Endodermal cell (in vitro differentiated cells): ENCODE data around the gene NECAB2. TPM values are rescaled to one million over a fixed set of nuclear protein-coding genes. Genes with fewer than 3 reads are reported as not detected.

Experiments used
- DNase-seq: peaks from one replicate; pipeline ENCODE4 v3.0.0-alpha.2; 2017
- H3K27ac ChIP-seq: 2 replicates; pipeline ENCODE4 v1.5.1; 2013; ENCODE audit warnings: mild to moderate bottlenecking, low read depth, low read length, moderate library complexity
- H3K27me3 ChIP-seq: 2 replicates; pipeline ENCODE4 v1.6.1; 2013; ENCODE audit warnings: mild to moderate bottlenecking, low read length, moderate library complexity; ENCODE audit not compliant: insufficient read depth, control insufficient read depth, poor library complexity, severe bottlenecking
- H3K36me3 ChIP-seq: 2 replicates; pipeline ENCODE4 v1.7.0; 2013; ENCODE audit warnings: mild to moderate bottlenecking, low read length, moderate library complexity; ENCODE audit not compliant: control insufficient read depth, insufficient read depth
- H3K4me1 ChIP-seq: one replicate; pipeline ENCODE4 v1.7.0; 2013; ENCODE audit warnings: low read length; ENCODE audit not compliant: control insufficient read depth, insufficient read depth
- H3K4me3 ChIP-seq: 2 replicates; pipeline ENCODE4 v1.5.1; 2013; ENCODE audit warnings: mild to moderate bottlenecking, low read length, moderate library complexity
- H3K9ac ChIP-seq: 2 replicates; pipeline ENCODE4 v1.6.1; 2013; ENCODE audit warnings: mild to moderate bottlenecking, low read length, moderate library complexity; ENCODE audit not compliant: poor library complexity, severe bottlenecking; ENCODE audit errors: extremely low read depth
- H3K9me3 ChIP-seq: 2 replicates; pipeline ENCODE4 v1.6.1; 2013; ENCODE audit warnings: mild to moderate bottlenecking, low read length, moderate library complexity; ENCODE audit not compliant: control insufficient read depth
- H3K27ac Mint-ChIP-seq: 2 replicates; pipeline ENCODE4 v1.8.0; 2020; ENCODE audit warnings: mixed read lengths
- H3K27me3 Mint-ChIP-seq: 2 replicates; pipeline ENCODE4 v1.8.0; 2021; ENCODE audit warnings: mild to moderate bottlenecking, mixed read lengths; ENCODE audit not compliant: insufficient read depth
- H3K36me3 Mint-ChIP-seq: 2 replicates; pipeline ENCODE4 v1.8.0; 2020; ENCODE audit warnings: low read depth, mixed read lengths
- H3K4me1 Mint-ChIP-seq: 2 replicates; pipeline ENCODE4 v1.8.0; 2020; ENCODE audit warnings: mixed read lengths
- H3K4me3 Mint-ChIP-seq: 2 replicates; pipeline ENCODE4 v1.8.0; 2020; ENCODE audit warnings: mild to moderate bottlenecking, moderate library complexity, mixed read lengths
- H3K9me3 Mint-ChIP-seq: 2 replicates; pipeline ENCODE4 v1.8.0; 2020; ENCODE audit warnings: mild to moderate bottlenecking, mixed read lengths
- WGBS, 2 experiments: methylation state at CpG; one replicate each; pipeline versions ENCODE4 v1.1.5 to v1.1.7; 2013; ENCODE audit warnings: missing lambda C conversion rate in 2 of 2, mixed read lengths in 1 of 2; ENCODE audit not compliant: insufficient coverage in 1 of 2, insufficient read length in 1 of 2; 5-methylcytosine and 5-hydroxymethylcytosine counted together
- total RNA-seq, 2 donors: library from RNA; stranded (reverse); fragmentation: NEBNext Ultra II Directional in 1 of 2; extraction: Animal tissue kit (Norgen Biotek cat#: 25700) in 1 of 2; gene quantifications; 2 replicates in 1 of 2; 3 replicates in 1 of 2; pipeline ENCODE4 v1.2.1, GENCODE V29; 2021
- TF ChIP-seq, protein P1 (sequence below): fragments of 200-600 bp; sonication (generic); conservative IDR thresholded peaks from 2 replicates; pipeline ENCODE4 v1.5.0; 2021; ENCODE audit warnings: antibody characterized with exemption, mild to moderate bottlenecking

The NECAB2 gene
- total RNA-seq, 2 donors from 2014 or later, result 2.7 to 3.3 TPM

DNA sequence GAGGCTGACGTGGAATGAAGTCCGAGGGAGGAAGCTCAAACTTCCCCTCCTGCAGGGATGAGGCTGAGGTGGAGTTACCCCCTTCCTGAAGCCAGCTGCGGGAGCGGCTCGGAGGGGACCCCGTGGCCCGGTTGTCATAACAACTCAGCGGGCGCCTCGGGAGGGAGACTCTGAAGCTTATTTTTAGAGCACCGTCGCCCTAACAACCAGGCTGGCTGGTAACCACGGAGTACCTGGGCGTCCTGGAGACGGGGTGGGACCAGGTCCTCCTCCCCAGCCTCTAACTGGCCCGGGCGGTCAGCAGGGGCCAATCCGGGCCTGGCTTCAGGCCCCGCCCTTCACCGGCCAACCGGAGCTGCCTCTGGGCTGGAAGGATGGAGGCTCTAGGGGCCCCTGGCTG, 27.7 kb downstream of the NECAB2 start:
- TF ChIP-seq, protein P1, sequence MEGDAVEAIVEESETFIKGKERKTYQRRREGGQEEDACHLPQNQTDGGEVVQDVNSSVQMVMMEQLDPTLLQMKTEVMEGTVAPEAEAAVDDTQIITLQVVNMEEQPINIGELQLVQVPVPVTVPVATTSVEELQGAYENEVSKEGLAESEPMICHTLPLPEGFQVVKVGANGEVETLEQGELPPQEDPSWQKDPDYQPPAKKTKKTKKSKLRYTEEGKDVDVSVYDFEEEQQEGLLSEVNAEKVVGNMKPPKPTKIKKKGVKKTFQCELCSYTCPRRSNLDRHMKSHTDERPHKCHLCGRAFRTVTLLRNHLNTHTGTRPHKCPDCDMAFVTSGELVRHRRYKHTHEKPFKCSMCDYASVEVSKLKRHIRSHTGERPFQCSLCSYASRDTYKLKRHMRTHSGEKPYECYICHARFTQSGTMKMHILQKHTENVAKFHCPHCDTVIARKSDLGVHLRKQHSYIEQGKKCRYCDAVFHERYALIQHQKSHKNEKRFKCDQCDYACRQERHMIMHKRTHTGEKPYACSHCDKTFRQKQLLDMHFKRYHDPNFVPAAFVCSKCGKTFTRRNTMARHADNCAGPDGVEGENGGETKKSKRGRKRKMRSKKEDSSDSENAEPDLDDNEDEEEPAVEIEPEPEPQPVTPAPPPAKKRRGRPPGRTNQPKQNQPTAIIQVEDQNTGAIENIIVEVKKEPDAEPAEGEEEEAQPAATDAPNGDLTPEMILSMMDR, result no peak
- Histone ChIP-seq H3K9ac (no peak overlapping the region), H3K27me3 (no peaks in the 10 kb centered on the region), H3K36me3 (no peaks in the 10 kb centered on the region), H3K4me1 (no peaks in the 10 kb centered on the region), H3K4me3 (no peak overlapping the region), H3K27ac (peak overlapping the region; percentile 50), H3K9me3 (no peaks in the 10 kb centered on the region)
- H3K27ac Mint-ChIP-seq, result no peak overlapping the region
- no peaks in the 10 kb centered on the region for H3K36me3 Mint-ChIP-seq
- no peaks in the 10 kb centered on the region for H3K9me3 Mint-ChIP-seq
- 61 to 70% methylated on average over 4 to 21 of the region's 21 CpGs for WGBS, 2 experiments
- no peaks in the 10 kb centered on the region for H3K4me1 Mint-ChIP-seq
- no peak overlapping the region for H3K4me3 Mint-ChIP-seq
- H3K27me3 Mint-ChIP-seq, result peaks cover 1% of the 10 kb centered on the region
- peak; percentile 76 for DNase-seq

DNA sequence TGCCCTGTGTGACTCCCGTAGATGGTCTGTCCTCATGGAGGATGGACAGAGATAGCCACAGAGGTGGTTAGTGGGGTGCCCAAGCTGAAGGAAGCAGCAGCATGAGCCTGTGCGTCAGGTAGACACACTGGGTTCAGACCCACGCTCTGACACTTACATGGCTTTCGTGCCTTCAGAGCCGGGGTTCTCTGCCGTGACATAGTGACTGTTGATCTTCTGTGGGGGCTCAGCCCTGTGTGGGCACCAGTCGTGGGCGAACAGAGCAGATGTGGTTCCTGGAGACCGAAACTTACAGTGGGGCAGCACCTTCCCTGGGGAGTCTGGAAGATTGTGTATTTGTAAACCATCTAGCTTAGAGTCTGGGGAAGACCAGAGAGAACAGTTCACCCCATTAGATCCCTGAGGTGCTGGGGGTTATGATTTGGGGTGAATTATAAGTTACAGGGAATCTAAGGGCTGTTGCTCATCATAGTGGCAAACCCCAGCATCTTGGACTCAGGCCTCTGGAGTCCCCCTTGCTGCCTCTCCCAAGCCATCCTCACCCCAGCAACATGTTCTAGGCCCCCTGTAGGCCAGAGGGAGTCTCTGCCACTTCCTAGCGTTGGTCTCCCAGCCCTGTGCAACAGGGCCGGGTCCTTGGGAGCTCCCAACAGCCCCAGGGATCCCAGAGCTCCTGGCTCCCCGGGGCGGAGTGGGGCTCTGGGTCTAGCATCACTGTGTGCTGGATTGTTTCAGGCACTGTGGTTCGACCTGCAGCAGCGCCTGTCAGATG, 28.6 kb downstream of the NECAB2 start:
- Histone ChIP-seq H3K9ac (no peak overlapping the region), H3K4me3 (no peak overlapping the region), H3K27me3 (no peaks in the 10 kb centered on the region), H3K36me3 (no peaks in the 10 kb centered on the region), H3K4me1 (no peaks in the 10 kb centered on the region), H3K9me3 (no peaks in the 10 kb centered on the region), H3K27ac (no peak overlapping the region)
- TF ChIP-seq, protein P1, result peak; percentile 51
- peaks cover 1% of the 10 kb centered on the region for H3K27me3 Mint-ChIP-seq
- no peaks in the 10 kb centered on the region for H3K9me3 Mint-ChIP-seq
- no peak overlapping the region for H3K4me3 Mint-ChIP-seq
- no peaks in the 10 kb centered on the region for H3K36me3 Mint-ChIP-seq
- 85% methylated on average over 7 to 15 of the region's 15 CpGs for WGBS, 2 experiments
- H3K4me1 Mint-ChIP-seq, result no peaks in the 10 kb centered on the region
- H3K27ac Mint-ChIP-seq, result no peak overlapping the region
- no peak for DNase-seq

DNA sequence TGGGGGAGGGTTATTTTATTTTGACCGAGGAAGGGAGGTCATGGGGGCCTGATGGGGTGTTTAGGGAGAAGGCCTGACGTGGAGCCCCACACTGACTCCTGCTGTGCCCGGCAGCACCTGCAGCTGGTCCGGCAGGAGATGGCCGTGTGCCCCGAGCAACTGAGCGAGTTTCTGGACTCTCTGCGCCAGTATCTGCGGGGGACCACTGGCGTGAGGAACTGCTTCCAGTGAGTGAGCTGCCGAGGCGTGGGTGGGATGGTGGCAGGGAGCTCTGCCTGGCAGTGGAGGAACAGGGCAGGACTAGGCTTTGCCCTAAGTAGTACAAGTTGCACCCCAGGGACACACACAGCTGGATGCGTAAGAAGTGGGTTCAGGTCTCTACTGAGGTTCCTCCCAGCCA, 30.0 kb downstream of the NECAB2 start:
- Histone ChIP-seq H3K36me3 (no peaks in the 10 kb centered on the region), H3K27me3 (no peaks in the 10 kb centered on the region), H3K9ac (no peak overlapping the region), H3K9me3 (no peaks in the 10 kb centered on the region), H3K27ac (no peak overlapping the region), H3K4me1 (no peaks in the 10 kb centered on the region), H3K4me3 (no peak overlapping the region)
- Mint-ChIP-seq H3K4me1 (no peaks in the 10 kb centered on the region), H3K27ac (no peak overlapping the region), H3K27me3 (peaks cover 1% of the 10 kb centered on the region), H3K9me3 (no peaks in the 10 kb centered on the region), H3K4me3 (no peak overlapping the region), H3K36me3 (no peaks in the 10 kb centered on the region)
- DNase-seq, result no peak
- TF ChIP-seq, protein P1, result no peak
- WGBS, 2 experiments, result 87 to 96% methylated on average over 12 to 13 of the region's 13 CpGs
